GM06990 (cell line): ENCODE results near the gene ZMAT5.

Experiments
- DNase-seq: peaks from one replicate; pipeline ENCODE4 v3.0.0-alpha.2; 2011; ENCODE audit not compliant: insufficient read length; ENCODE audit errors: extremely low read depth
- H3K27me3 ChIP-seq: replicated peaks from 2 replicates; pipeline ENCODE4 v1.6.0; 2011; ENCODE audit warnings: low read length; ENCODE audit not compliant: control insufficient read depth, insufficient read depth
- H3K36me3 ChIP-seq: 2 replicates; pipeline ENCODE4 v1.5.1; 2011; ENCODE audit warnings: low read length; ENCODE audit not compliant: control insufficient read depth, insufficient read depth
- H3K4me3 ChIP-seq: replicated peaks from 2 replicates; pipeline ENCODE4 v1.5.1; 2011; ENCODE audit warnings: low read depth, mild to moderate bottlenecking, control low read depth, low read length
- CTCF ChIP-seq: IDR thresholded peaks from 2 replicates; pipeline ENCODE4 v1.5.1; 2011; ENCODE audit warnings: low read length, control low read depth, mild to moderate bottlenecking, inconsistent platforms; ENCODE audit not compliant: insufficient read depth, poor library complexity, severe bottlenecking

The ZMAT5 gene, protein sequence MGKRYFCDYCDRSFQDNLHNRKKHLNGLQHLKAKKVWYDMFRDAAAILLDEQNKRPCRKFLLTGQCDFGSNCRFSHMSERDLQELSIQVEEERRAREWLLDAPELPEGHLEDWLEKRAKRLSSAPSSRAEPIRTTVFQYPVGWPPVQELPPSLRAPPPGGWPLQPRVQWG

GRCh38 chr22:29766632-29767170, at the start of gene ZMAT5:
Gene ZMAT5, minus strand, starts transcription at chr22:29767007. Its CDS starts 18,463 bp downstream, at chr22:29748544.
- H3K4me3 ChIP-seq = peak within 1 kb of the TSS; percentile 100
- no peaks in the 10 kb centered on the region for H3K27me3 ChIP-seq
- TF ChIP-seq CTCF = no peak
- peak; percentile 92 for DNase-seq
- H3K36me3 ChIP-seq = peaks cover 5% of the 10 kb centered on the region

DNA sequence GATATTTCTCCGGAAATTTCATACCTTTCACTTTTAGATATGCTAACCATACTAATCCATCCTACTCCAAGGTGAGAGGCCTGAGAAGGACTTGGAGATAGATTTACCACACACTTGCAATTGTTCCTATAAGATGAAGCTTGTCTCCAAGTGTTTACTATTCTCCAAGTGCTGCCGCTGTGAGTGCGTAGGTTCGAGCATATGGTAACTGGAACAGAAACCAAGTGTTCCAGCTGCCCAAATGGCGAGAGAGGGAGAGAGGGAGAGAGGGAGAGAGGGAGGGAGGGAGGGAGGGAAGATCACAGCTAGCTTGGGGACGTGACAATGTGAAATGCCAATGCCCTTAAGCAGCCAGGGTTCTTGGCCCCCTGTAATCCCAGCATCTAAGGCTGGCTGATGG, 49.7 kb upstream of the ZMAT5 start:
- no peaks in the 10 kb centered on the region for H3K27me3 ChIP-seq
- H3K36me3 ChIP-seq = peaks cover 32% of the 10 kb centered on the region
- no peak for DNase-seq
- no peak overlapping the region for H3K4me3 ChIP-seq
- no peak for TF ChIP-seq CTCF

- H3K36me3 ChIP-seq = peaks cover 34% of the 10 kb centered on the region
Measured at GRCh38 chr22:29816128-29816527, 49.3 kb upstream of the ZMAT5 start.

DNA sequence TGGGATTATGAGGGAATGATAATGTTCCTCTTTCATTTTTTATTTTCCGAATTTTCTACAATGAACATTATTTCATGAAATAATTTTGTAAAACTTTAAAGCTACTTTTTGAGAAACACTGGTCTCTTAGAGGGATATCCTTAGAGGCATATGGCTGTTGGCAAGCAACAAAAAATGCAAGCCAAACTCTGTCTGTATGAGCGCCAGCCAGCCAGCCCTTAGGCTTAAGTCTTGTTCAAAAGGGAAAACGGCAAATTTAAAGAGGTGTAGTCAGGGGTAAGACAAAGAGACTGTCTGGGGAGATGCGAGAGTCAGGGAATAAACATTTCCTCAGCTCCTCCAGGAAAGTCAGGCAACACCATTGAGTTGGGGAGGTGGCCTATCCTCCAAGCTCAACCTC, 48.8 kb upstream of the ZMAT5 start:
- no peak for TF ChIP-seq CTCF
- DNase-seq = no peak
- no peak overlapping the region for H3K4me3 ChIP-seq
- H3K27me3 ChIP-seq = no peaks in the 10 kb centered on the region
- H3K36me3 ChIP-seq = peaks cover 34% of the 10 kb centered on the region

More at GRCh38 chr22:29816128-29816527, 49.3 kb upstream of the ZMAT5 start:
- no peaks in the 10 kb centered on the region for H3K27me3 ChIP-seq
- H3K4me3 ChIP-seq = no peak overlapping the region
- no peak for DNase-seq
- no peak for TF ChIP-seq CTCF

GRCh38 chr22:29814003-29814402, 47.2 kb upstream of the ZMAT5 start:
- no peak overlapping the region for H3K4me3 ChIP-seq
- H3K36me3 ChIP-seq = peaks cover 36% of the 10 kb centered on the region
- no peak for DNase-seq
- no peak for TF ChIP-seq CTCF
- H3K27me3 ChIP-seq = no peaks in the 10 kb centered on the region
